GM12873 (cell line): ENCODE measurements around the gene TMEM33.

Source experiments
- TF ChIP-seq, protein P1 (sequence below): IDR thresholded peaks from 2 replicates; pipeline ENCODE4 v1.5.1; 2012; ENCODE audit warnings: low read depth, mild to moderate bottlenecking, moderate library complexity, low read length, control low read depth; ENCODE audit not compliant: insufficient read depth; ENCODE audit errors: missing control alignments

TMEM33 gene

DNA sequence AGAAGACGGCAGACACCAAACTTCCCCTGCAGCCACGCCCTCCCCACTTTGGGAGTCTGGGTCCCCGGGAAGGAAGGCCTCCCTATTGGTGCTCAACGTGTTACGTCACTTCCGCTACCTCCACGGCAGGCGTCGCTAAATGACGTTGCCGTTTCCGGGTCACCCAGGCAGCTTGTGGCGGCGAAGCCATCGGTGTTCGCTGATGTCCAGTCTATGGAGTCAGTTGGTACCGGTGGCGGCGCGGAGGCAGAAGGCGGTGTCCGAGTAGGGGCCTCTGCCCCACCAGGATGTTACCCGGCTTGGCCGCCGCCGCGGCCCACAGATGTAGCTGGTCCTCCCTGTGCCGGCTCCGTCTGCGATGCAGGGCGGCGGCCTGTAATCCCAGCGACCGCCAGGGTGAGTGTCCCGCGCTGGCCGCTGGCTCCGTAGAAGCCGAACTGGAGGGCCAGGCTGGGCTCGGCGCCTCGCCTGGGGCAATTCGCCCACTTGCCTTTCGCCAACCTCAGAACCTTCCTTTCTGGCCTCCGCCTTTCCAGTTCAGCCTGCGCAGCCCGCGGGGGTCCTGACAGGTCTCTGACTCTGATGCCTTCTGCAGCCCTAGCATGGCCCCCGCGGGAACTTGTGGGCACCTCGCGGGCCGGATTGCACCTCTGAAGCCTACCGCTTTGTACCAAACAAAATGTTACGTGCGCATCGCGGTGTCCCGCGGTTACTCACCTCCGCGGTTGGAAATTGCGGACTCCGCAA is 55.3 kb downstream of the TMEM33 start, which contains the start of gene SLC30A9:
SLC30A9 (plus strand) TSS at position 166 of the 747 bp plus-strand sequence; CDS start at position 288, 122 bp downstream.
- TF ChIP-seq, protein P1, sequence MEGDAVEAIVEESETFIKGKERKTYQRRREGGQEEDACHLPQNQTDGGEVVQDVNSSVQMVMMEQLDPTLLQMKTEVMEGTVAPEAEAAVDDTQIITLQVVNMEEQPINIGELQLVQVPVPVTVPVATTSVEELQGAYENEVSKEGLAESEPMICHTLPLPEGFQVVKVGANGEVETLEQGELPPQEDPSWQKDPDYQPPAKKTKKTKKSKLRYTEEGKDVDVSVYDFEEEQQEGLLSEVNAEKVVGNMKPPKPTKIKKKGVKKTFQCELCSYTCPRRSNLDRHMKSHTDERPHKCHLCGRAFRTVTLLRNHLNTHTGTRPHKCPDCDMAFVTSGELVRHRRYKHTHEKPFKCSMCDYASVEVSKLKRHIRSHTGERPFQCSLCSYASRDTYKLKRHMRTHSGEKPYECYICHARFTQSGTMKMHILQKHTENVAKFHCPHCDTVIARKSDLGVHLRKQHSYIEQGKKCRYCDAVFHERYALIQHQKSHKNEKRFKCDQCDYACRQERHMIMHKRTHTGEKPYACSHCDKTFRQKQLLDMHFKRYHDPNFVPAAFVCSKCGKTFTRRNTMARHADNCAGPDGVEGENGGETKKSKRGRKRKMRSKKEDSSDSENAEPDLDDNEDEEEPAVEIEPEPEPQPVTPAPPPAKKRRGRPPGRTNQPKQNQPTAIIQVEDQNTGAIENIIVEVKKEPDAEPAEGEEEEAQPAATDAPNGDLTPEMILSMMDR = peak; percentile 54

DNA sequence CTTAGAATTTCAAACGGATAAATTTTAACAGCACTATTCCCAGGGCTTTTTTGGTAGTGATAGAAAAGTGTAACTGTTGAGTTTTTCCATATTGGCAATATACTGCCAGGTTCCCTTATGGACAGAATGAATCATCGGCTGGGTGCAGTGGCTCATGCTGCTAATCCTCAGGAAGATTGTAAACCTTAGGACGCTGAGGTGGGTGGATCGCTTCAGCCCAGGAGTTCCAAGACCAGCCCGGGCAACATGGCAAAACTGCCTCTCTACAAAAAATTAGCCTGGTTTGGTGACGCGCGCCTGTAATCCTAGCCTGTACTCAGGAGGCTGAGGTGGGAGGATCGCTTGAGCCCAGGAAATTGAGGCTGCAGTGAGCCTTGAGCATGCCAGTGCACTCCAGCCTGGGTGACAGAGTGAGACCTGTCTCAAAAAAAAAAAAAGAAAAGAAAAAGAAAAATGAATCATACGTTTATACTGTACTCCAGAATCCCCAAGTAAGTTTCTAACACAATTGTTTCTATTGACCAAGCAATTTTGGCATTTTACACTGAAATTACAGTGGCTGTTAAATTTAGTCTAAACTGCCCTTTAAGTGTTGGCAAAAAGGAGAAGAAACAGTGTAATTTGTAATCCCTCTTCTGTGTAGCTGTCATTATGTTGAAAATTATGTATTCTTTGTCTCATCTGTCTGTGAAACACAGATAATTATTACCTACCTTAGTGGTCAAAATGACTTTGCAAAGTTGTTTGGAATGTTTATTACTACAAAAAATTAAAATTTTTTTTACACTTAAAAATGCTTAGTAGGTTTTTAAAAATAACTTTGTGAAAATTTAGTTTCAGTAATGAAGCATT is 56.9 kb downstream of the TMEM33 start:
- TF ChIP-seq, protein P1 = no peak

DNA sequence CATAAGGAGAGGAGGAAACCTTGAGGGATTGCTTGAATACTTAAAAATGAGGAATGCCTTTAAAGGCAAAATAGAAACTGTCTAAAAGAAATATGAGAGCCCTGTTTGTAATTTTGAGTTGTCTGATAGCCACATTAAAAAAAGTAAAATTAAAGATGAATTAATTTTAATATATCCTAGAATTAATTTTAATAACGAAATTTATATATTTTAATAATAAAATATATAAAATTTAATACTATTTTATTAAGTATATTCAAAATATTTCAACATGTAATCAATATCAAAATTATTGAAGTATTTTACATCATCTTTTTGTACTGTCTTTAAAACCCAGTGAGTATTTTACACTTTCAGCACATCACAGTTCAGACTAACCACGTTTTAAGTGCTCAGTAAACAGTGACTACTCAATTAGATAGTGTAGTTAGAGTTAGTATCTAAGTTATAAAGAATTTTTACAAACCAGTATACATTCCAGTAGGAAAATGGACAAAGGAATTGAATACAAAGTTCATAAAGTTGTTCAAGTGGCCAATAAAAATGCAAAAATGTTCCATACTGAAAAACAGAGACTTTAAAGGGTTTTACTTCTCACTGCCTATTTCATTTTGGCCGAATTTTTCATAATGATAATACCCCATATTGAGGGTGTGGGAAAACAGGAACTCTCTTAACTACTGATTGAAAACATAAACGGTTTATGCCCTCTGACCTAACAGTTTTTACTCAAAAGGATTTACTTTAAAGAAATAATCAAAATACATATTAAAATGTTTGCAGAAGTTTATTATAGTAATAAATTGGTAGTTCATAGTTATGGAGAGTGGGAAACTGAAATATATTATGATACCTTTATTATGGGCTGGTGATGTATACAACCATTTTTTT is 58.0 kb downstream of the TMEM33 start:
- TF ChIP-seq, protein P1 = no peak

DNA sequence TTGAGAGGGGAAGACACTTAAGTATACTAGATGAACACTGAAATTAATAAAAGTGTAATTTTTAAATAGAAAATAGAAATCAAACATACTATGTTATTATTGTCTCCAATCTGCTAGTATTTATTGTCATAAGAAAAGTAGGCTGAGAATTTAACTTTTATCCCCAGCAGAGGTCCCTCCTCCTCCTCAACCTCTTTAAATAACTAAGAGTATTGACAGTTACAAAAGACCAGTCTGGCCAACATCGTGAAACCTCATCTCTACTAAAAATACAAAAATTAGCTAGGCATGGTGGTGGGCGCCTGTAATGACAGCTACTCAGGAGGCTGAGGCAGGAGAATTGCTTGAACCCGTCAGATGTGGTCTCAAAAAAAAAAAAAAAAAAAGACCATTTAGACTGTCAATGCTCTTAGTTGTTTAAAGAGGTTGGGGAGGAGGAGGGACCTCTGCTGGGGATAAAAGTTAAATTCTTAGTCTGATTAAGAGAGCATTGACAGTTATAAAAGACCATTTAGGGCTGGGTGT is 59.3 kb downstream of the TMEM33 start:
- TF ChIP-seq, protein P1 = no peak

DNA sequence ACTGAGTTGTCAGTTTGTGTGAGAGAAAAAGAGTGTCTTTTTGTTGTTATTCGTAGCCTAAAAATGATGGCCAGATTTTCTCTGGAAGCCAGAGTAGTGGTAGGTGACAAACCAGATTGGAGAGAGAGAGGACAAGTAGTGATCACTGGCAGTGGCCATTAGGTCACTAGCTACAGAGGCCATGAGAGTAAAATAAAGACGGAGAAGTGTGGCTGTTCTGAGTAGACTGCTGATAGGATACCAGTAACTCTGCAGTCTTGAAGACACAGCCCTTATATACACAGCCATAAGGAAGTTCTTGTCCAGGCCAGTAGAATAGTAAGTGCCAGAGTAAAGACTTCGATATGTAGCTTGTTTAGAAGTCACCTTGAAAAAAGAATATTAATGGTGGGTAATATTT is 62.8 kb downstream of the TMEM33 start:
- TF ChIP-seq, protein P1 = no peak

DNA sequence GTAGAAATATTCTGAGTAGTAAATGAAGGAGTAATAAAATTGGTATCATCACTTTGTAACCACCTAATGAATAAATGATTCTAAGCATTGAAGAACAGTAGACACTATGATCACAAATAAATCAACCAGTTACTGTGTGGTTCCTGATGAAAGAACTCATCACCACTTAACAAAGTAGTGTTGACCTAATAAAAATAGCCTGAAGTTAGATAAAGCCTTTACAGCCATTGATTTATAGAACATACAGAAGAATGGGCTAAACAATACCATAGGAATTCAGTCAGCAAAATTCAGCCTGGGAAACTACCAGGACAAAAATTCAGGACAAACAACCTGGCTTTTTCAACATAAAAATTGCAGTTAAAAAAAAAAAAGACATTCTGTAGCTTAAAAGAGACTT is 64.1 kb downstream of the TMEM33 start:
- TF ChIP-seq, protein P1 = no peak
